ENCODE measurements around the gene PTGFRN.
"Not testable (repeated sequence)": the region's sequence is repeated elsewhere in the genome, so short reads cannot be mapped to it uniquely, and the experiment has no call there.

Gene PTGFRN

DNA sequence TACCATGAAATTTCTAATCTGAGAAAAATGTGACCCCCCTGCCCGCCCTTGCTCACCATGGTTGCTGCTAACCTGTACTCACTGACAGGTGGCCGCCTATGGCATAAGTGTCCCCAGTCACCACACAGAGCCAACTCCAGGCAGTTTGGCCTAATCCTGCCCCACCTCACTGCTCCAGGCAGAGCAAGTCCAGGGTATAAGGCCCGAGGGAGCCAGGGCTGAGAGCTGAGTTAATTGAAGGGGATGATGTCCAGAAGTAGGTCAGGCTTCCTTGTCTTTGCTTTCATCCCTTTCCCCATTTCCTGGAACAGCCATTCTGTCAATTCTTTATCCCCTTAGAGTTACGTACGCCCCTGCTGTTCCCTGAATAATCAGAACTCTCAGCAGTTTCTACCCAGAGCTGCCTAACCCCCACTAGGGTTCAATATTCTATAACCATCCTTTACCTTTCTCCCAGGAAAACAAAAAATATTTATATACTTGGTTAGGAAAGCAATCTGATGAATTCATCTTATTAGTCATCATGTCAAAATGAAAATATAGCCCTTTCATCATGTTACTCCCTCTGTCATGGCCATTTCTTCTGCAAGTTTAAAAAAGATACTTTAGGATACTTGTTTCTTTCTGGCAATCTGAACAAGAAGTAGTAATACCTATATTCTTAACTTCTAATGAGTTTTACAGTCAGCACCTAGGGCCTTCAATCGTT is 62.4 kb downstream of the PTGFRN start:
- DNase-seq (ENCODE audit: low spot score): no peak

DNA sequence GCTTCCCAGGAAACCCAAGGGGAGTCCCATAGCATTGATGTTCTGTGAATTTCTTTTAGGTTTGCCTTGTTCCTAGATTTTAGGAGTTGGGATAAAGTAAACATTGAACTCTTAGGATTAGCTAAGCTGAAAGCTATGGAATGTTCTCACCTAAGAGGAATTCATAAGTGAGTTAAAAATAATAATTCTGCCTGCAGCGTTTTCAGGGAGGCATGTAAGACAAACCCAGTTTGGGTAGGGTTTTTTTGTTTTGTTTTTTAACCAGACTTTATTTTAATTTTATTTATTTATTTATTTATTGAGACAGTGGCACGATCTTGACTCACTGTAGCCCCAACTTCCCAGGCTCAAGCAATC is 62.9 kb downstream of the PTGFRN start:
- no peak for DNase-seq (ENCODE audit: low spot score)

DNA sequence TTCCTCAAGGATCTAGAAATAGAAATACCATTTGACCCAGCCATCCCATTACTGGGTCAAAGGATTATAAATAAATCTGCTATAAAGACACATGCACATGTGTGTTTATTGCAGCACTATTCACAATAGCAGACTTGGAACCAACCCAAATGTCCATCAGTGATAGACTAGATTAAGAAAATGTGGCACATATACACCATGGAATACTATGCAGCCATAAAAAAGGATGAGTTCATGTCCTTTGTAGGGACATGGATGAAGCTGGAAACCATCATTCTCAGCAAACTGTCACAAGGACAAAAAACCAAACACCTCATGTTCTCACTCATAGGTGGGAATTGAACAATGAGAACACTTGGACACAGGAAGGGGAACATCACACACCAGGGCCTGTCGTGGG is 70.6 kb downstream of the PTGFRN start:
- DNase-seq (ENCODE audit: low spot score): not testable (repeated sequence)

DNA sequence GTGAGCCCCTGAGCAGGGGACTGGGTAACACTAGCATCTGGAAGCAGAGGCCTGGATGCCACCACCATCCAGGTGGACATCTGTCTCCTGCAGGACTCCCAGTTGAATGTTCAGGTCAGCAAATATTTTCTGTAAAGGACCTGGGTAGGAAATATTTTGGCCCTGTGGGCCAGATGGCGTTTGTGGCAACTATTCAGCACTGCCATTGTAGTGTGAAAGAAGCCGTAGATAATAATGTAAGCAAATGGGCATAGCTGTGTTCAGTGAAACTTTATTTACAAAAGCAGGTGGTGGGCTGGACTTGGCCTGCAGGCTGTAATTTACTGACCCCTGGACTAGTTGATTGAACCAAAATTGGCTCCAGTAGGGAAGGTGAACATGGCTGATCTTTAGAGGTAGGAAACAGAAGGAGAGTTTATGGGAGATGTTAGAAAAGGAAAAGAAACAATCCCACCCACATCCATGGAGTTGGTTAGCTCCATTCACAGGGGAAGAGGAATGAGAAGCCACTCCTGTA is 71.9 kb downstream of the PTGFRN start:
- DNase-seq (ENCODE audit: low spot score): no peak

DNA sequence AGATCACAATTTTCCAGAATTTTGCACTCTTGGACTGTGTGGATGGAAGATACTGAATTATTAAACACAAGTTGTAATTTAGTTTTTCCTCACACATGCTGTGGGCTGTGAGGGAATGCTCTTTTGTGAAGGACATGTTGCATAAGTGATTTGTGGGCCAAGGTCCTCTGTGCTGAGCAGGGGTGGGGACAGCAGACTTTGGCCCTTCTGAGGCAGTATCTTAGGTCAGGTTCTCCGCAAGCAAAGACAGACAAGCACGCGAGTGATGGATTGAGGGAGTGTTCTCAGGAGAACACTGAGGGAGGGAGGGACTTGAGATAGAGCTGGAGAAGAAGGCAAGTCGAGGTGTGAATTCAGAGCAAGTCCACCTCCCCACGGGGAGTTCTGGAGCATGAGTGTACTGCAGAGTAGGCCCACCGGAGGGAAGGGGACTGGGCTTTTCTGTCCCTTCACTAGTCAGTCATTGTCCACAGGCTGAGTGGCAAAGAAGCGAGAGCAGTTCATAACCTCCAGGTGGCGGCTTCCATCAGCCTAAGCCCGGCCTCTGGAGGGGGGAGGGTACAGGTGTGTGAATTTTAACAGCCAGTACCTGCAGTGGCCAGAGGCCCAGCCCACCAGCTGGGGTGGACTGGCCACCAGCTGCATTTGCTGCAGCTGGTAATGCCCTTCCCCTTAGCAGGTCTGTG is 72.7 kb downstream of the PTGFRN start:
- no peak for DNase-seq (ENCODE audit: low spot score)

DNA sequence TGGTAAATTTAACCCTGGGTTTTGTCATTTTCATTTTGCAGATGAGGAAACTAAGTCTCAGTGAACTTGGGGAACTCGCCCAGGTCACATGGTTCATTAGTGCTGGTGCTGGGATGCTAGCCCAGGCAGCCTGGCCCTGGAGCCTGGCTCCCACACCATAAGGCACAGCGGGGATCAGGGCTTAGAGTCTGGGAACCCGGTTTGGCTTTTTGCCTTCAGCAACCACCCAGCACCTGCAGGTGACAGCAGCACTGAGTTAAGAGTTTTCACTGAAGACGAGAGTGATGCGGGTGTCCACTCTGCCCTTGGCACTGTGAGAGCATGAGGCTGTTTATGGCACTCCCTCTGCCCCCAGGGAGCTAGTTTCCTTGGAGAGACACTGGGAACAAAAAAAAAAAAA is 73.4 kb downstream of the PTGFRN start:
- DNase-seq (ENCODE audit: low spot score): no peak

DNA sequence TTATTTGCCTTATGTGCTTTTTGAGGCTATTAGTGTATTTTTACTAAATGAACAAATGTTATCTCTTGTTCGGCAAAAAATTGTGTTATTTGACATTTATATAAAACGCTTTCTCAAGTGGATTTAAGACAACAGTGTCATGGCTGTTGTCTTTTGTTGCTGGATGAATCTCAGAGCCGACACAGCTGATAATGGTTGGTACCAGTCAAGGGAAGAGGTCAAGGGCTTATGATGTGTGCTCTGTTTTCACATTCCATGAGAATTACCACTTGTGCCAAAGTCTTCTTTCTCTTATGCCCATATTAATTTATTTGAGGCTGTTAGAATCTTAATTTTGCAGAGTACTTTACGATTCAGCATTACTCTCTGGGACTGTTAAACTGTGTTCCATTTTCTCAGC is 74.0 kb downstream of the PTGFRN start:
- DNase-seq (ENCODE audit: low spot score): no peak

DNA sequence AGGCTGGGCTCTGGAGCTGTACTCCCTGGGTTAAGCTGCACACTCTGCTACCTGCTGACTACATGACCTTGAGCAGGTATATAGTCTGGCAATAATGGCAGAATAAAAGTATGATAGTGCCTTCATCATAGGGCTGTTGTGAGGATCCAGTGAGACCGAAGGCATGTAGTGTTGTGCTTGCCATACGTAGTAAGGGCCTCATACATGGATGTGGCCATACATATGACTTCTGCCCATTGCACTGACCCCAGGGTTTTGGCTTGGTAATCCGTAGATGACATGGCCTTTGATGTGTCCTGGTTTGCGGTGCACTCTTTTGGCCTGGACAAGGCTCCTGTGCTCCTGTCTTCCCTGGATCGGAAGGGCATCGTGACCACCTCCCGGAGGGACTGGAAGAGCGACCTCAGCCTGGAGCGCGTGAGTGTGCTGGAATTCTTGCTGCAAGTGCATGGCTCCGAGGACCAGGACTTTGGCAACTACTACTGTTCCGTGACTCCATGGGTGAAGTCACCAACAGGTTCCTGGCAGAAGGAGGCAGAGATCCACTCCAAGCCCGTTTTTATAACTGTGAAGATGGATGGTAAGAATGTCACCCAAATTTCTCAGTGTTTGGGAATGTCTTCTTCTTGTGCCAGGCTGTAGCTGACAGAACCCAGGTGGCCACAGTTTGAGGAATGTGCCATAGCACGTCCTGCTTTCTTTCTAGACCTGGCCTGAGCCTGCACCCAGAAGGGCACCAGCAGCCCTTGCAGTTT is 74.9 kb downstream of the PTGFRN start:
- no peak for DNase-seq (ENCODE audit: low spot score)

DNA sequence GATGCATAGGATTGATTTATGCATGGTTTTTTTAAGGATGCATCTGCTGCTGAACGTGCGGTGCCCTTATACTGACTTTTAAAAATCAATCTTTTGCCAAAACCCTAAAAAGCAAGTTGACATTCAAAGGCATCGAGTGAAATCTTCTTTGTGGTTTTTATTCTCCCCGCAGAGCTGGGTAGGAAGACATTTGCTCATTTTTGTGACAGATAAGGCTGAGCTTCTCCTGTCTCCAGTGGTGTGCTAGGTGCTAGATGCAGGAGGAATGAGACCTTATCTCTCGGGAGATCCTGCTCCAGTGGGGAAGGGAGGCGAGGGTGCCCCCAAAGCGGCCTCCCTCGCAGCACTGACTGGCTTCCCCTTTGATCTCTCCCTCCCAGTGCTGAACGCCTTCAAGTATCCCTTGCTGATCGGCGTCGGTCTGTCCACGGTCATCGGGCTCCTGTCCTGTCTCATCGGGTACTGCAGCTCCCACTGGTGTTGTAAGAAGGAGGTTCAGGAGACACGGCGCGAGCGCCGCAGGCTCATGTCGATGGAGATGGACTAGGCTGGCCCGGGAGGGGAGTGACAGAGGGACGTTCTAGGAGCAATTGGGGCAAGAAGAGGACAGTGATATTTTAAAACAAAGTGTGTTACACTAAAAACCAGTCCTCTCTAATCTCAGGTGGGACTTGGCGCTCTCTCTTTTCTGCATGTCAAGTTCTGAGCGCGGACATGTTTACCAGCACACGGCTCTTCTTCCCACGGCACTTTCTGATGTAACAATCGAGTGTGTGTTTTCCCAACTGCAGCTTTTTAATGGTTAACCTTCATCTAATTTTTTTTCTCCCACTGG is 76.9 kb downstream of the PTGFRN start:
- DNase-seq (ENCODE audit: low spot score): no peak

DNA sequence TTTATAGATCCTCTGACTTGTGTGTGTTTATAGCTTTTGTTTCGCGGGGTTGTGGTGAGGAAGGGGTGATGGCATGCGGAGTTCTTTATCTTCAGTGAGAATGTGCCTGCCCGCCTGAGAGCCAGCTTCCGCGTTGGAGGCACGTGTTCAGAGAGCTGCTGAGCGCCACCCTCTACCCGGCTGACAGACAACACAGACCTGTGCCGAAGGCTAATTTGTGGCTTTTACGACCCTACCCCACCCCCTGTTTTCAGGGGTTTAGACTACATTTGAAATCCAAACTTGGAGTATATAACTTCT is 77.5 kb downstream of the PTGFRN start:
- DNase-seq (ENCODE audit: low spot score): no peak

DNA sequence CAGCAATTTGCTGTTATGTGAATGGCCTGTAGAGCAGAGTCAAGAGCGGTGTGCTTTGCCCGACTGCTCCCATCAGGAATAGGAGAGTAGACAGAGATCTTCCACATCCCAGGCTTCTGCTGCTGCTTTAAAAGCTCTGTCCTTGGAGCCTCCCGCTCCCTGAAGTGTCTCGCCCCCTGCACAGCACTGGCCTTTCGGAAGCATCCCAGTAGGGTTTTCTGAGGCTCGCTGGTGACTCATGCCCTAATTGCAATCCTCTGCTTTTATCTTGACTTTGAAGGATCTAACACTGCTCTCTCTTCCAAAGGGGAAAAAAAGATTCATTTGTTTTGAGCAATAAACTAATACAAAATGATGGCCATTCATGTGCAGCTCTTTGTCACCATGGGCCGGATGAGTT is 78.5 kb downstream of the PTGFRN start:
- DNase-seq (ENCODE audit: low spot score): no peak

DNA sequence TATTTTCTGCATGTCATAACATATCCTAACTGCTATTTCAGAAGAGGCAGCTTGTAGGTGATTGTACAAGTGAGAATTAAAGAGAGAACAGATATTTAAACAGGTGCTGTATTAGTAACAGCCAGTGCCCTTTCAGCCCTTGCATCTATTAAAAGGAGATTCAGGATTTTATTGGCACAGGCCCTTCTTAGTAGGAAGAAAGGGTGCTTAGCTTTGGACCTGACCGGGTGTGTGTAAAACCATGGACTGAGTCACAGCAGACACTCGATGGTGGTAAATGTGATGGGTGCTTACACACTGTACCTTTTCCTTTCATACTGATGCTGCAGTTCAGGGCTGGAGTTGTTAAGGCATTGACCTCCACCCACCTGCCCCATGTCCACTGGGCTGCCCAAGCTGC is 79.2 kb downstream of the PTGFRN start:
- DNase-seq (ENCODE audit: low spot score): no peak

DNA sequence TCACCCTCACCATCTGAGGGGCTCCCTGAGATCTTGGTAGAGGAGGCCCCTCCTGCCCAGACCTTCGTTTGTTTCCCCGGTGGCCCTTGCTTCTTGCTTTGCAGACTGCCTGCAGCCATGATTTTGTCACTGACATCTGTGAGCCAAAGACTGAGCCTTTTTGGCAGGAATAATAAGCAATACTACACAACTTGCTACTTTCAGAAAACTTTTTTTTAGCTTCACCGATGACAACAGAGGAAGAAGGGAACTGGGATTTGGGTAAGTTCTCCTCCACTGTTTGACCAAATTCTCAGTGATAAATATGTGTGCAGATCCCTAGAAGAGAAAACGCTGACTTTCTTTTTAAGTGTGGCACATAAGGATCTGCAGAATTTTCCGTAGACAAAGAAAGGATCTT is 80.1 kb downstream of the PTGFRN start:
- DNase-seq (ENCODE audit: low spot score): no peak

DNA sequence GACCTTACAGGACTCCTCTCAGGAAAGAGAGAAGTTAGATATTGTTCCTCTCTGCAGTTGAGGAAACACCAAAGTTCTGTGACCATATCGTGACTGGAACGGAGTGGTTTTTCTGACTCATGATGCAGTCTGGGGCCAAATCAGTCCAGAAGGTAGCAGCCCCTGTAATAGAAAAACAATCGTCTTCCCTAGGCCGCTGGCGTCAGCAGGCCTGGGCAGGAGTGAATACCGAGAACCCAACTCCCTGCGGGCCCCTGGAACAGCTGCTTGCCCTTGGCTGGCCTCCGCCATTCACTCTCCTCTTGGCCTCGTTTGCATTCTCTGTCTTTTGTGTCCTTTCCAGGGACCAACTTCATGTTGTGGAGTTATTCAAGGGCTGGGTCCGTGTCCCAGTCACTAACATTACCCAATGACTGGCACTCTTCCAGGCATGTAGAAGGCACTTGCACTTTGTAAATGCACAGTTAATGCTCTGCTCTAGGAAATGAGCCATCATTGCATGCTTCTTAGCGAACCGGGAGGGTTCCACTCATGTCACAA is 81.0 kb downstream of the PTGFRN start:
- DNase-seq (ENCODE audit: low spot score): no peak

DNA sequence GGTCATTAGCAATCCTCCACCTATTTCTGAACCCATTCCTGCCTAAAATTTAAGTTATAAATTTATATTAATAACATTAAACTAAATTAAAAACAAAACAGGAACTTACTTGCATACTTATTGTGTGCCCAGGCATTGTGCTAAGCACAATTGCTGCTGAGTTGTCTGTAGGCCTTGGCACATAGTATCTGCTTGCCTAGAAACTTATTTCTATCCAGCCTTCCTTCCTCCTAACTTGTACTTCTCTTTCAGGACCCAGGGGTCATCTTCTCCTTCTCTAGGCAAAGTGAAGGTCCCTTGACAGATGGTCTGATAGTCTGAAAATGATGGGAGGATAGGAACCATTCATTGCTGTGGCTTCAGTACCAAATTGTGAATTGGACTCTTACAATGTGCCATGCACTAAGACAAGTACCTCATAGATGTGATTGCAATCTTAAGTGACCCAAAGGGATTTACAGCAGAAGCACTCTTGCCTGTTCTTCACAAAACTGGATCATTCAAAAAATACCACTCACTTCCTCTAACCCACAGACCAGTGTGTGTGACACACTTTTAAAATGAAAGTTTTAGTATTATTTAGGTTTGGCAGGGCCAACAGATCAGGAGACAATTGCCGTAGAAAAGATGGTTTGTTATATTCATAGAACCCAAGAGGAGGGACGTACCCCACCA is 81.6 kb downstream of the PTGFRN start:
- DNase-seq (ENCODE audit: low spot score): no peak

DNA sequence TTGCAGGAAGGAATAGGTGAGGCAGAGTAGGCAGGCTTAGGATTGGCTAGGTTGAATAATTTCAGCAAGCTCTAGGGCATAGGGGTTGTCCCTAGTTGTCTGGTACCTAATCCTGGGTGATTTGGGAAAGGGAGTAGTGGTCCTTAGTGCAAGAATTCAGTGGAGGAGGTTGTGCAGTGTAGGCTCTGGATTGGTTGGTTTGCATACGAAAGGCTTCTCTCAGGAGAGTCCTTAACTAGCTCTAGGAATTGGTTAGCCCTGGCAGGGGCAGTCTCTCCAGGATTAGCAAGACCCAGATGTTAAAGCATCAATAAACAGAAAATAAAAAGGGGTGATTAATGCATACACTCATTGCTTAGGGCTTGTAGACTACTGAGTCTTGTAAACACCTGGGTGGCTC is 82.2 kb downstream of the PTGFRN start:
- DNase-seq (ENCODE audit: low spot score): no peak

DNA sequence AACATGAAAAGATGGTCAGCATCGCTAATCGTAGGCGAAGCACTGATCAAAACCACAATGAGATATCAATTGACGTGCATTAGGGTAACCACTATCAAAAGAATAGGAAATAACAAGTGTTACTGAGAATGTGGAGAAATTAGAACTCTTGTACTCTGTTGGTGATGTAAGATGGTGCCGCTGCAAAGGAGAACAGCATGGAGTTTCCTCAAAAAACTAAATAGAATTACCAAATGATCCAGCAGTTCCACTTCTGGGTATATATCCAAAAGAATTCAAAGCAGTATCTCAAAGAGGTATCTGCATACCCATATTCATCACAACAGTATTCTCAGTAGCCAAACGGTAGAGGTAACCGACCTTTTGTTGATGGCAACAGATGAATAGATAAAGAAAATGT is 83.6 kb downstream of the PTGFRN start:
- DNase-seq (ENCODE audit: low spot score): no peak

DNA sequence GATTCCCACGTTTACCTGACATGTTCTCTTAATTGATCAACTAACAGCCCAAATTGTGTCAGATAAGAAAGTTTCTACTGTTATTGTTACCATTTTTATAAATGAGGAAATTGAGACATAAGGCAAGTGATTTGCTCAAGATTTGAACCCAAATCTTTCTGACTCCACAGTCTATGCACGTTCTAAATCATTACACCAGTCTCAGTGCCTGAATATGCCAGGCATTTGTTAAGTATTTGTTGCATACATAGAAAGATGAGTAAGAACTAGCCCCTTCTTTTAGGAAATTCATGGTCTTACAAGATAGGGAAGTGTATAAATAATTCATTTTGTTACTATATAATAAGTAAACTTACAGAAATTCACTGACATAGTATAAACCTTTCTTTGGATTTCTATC is 84.7 kb downstream of the PTGFRN start:
- no peak for DNase-seq (ENCODE audit: low spot score)

DNA sequence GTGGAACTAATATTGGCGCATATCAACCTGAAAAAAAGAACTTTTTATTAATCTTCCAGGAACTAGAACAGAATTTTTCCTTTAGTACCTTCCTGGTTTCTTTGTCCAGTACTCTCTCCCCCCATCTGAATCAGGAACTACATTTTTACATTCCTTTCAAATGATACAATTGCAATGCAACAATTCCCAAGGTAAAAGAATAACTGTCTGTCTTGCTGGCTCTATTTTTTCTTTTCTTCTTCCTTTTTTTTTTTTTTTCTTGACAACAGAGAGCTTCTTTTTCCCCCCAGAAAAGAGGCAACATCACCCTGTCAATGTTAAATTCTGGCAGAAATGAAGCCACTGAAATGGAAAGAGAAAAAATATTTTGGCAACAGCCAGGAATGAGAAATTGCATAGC is 87.3 kb downstream of the PTGFRN start:
- DNase-seq (ENCODE audit: low spot score): no peak

DNA sequence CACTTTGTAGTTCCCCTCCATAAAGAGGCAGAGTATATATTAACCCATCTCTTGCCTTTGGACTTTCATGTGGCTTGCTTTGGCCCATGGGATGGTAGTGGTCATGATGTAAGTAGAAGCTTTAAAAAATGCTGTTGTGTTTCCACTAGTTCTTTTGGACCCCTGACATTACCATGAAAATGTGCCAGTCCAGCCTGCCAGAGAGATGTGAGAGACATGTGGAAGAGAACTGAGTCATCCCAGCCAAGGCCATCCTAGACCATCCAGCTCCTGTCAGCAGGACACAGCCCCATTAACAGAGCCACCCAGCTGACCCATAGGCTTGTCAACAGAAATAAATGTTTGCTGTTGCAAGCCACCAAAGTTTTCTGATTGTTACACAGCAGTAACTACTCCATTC is 87.9 kb downstream of the PTGFRN start:
- no peak for DNase-seq (ENCODE audit: low spot score)

DNA sequence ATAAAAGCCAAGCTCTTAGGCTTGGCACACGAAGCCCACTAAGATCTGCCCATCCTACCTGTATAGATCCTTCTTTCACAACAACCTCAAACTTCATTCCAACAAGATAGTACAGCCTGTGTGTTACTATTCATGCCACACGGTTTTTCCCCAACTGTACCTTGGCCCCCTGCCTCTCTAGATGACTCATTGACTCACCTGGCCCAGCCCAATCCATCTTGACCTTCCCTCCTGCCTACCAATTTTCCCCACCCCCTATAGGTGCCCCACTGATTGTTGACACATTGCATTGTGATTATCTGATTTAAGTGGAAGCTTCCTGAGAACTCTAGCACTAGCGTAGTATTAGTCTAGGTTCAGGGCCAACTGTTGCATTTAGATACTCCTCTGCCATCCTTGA is 89.9 kb downstream of the PTGFRN start:
- no peak for DNase-seq (ENCODE audit: low spot score)

DNA sequence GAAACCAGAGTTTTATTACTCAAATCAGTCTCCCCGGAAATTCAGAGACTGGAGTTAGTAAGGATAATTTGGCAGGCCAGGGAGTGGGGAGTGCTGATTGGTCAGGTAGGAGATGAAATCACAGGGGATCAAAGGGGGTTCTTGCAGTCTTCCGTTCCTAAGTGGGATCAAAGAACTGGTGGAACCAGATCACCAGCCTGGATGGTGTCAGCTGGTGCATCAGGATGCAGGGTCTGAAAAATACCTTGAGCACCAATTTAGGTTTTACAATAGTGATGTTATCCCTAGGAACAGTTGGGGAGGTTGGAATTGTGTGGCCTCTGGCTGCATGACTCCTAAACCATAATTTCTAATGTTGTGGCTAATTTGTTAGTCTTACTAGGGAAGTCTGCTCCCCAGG is 90.4 kb downstream of the PTGFRN start:
- DNase-seq (ENCODE audit: low spot score): no peak

Measured in hematopoietic multipotent progenitor cell treated with erythropoietin and hydrocortisone succinate and interleukin-3 and kit ligand, for 17 days (in vitro differentiated cells).